HFF-Myc (cell line): ENCODE results near the gene THY1.
"Not testable (repeated sequence)": the region's sequence is repeated elsewhere in the genome, so short reads cannot be mapped to it uniquely, and the experiment has no call there.

Source experiments
- DNase-seq: peaks from one replicate; pipeline ENCODE4 v3.0.0-alpha.2; 2011; ENCODE audit warnings: low read depth; ENCODE audit errors: extremely low read depth
- H3K4me3 ChIP-seq: replicated peaks from 2 replicates; pipeline ENCODE4 v1.5.1; 2011; ENCODE audit warnings: low read depth, mild to moderate bottlenecking, control low read depth, low read length
- TF ChIP-seq, protein P1 (sequence below): IDR thresholded peaks from 2 replicates; pipeline ENCODE4 v1.5.1; 2012; ENCODE audit warnings: mild to moderate bottlenecking, low read depth, low read length, control low read depth; ENCODE audit errors: missing control alignments

The THY1 gene

DNA sequence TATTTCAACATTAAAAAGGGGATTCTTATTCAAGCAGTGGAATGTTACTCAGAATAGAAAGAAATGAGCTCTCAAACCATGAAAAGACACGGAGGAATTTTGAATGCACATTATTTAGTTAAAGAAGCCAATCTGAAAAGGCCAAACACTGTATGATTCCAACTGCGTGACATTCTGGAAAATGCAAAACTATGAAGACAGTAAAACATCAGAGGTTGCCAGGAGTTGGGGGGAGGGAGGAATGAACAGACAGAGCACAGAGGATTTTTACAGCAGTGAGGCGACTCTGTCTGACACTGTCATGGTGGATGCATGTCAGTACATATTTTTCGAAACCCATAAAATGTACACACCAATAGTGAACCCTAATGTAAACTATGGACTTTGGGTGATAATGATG is 22.9 kb upstream of the THY1 start:
- H3K4me3 ChIP-seq, result no peak overlapping the region
- TF ChIP-seq, protein P1, sequence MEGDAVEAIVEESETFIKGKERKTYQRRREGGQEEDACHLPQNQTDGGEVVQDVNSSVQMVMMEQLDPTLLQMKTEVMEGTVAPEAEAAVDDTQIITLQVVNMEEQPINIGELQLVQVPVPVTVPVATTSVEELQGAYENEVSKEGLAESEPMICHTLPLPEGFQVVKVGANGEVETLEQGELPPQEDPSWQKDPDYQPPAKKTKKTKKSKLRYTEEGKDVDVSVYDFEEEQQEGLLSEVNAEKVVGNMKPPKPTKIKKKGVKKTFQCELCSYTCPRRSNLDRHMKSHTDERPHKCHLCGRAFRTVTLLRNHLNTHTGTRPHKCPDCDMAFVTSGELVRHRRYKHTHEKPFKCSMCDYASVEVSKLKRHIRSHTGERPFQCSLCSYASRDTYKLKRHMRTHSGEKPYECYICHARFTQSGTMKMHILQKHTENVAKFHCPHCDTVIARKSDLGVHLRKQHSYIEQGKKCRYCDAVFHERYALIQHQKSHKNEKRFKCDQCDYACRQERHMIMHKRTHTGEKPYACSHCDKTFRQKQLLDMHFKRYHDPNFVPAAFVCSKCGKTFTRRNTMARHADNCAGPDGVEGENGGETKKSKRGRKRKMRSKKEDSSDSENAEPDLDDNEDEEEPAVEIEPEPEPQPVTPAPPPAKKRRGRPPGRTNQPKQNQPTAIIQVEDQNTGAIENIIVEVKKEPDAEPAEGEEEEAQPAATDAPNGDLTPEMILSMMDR, result no peak
- DNase-seq, result no peak

DNA sequence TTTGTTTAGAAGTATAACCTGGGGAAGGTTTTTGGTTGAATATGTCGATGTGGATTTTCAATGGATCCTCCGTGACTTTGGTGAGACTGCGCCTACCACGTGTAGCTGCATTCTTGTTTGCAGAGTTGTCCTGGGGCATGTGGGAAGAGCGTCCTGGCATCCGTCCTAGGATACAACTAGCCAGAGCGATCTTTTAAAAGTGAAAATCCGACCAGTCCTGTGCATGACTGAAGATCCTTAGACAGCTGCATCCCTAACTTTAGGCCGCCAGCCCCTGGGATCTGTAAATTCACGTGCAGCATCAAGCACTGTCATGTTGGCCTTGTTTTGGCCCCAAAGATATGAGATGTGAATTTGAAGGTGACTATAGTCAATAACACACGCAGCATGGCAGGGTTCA is 22.4 kb upstream of the THY1 start:
- TF ChIP-seq, protein P1, result no peak
- no peak overlapping the region for H3K4me3 ChIP-seq
- DNase-seq, result no peak

DNA sequence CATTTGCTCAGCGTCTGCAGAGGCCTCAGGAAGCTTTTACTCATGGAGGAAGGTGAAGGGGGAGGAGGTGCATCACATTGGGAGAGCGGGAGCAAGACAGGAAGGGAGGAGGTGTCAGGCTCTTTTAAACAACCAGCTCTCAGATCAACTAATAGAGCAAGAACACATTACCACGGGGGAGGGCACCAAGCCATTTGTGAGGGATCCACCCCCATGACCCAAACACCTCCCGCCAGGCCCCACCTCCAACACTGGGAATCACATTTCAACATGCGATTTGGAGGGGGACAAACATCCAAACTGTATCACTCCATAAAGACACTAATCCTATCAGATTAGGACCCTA is 18.9 kb upstream of the THY1 start:
- DNase-seq, result no peak
- H3K4me3 ChIP-seq, result no peak overlapping the region
- TF ChIP-seq, protein P1, result no peak

GRCh38 chr11:119438599-119438998 is 15.6 kb upstream of the THY1 start:
- H3K4me3 ChIP-seq, result no peak overlapping the region
- TF ChIP-seq, protein P1, result no peak
- no peak for DNase-seq

DNA sequence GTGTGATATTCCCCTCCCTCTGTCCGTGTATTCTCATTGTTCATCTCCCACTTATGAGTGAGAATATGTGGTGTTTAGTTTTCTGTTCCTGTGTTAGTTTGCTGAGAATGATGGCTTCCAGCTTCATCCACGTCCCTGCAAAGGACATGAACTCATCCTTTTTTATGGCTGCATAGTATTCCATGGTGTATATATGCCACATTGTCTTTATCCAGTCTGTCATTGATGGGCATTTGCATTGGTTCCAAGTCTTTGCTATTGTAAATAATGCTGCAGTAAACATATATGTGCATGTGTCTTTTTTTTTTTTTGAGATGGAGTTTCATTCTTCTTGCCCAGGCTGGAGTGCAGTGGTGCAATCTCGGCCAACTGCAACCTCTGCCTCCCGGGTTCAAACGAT is 14.5 kb upstream of the THY1 start:
- not testable (repeated sequence) for H3K4me3 ChIP-seq, DNase-seq

GRCh38 chr11:119436711-119437110 is 13.7 kb upstream of the THY1 start:
- no peak overlapping the region for H3K4me3 ChIP-seq
- TF ChIP-seq, protein P1, result no peak
- no peak for DNase-seq

DNA sequence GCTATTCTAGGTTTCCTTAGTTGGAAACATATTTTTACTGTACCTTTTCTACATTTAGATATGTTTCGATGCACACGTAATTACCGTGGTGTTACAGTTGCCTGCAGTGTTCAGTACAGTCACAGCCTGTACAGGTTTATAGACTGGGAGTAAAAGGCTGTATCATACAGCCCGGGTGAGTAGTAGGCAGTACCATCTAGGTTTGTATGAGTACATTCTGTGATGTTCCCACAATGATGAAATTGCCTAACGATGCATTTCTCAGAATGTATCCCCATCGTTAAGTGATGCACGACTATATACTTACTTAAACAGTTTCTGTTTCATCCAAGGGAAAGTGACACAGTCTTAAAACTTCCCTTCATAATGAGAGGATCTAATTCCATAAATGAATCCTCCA is 13.1 kb upstream of the THY1 start:
- no peak for DNase-seq
- H3K4me3 ChIP-seq, result no peak overlapping the region
- TF ChIP-seq, protein P1, result no peak
